K562 (cell line): ENCODE data around the gene AGPAT3. TPM values are rescaled to one million over a fixed set of nuclear protein-coding genes. Genes with fewer than 3 reads are reported as not detected.

Experiments used
- REST ChIP-seq, 2 experiments: fragments of 450-650 bp; formaldehyde crosslinking in 1 of 2; IDR thresholded peaks; 2 replicates each; pipeline versions ENCODE4 v1.4.0 to v1.6.1; 2014 to 2020; ENCODE audit warnings: mild to moderate bottlenecking in 2 of 2, borderline replicate concordance in 1 of 2, low read depth in 1 of 2
- TAF9B ChIP-seq: fragments of 450-650 bp; IDR thresholded peaks from 2 replicates; pipeline ENCODE4 v1.6.1; 2018; ENCODE audit warnings: mild to moderate bottlenecking; ENCODE audit not compliant: partially characterized antibody
- ZNF316 ChIP-seq: fragments of 450-650 bp; IDR thresholded peaks from 2 replicates; pipeline ENCODE4 v1.6.1; 2016
- polyA plus RNA-seq, 8 experiments: library from polyadenylated mRNA; depleted of rRNA in 4 of 8; stranded (reverse) in 5 of 8; unstranded in 3 of 8; fragments of >200 nt; fragmentation: Nextera tagmentation in 2 of 8; fragmentation: Illumina TruSeq in 1 of 8; extraction: Ambion mirVana in 2 of 8; extraction: Trizol in 1 of 8; gene quantifications; 2 replicates each; pipeline versions ENCODE4 v1.2.1 to v1.2.3, GENCODE V29; 2011 to 2014; ENCODE audit warnings: inconsistent platforms in 1 of 8, missing spikeins in 1 of 8
- total RNA-seq, 7 experiments: library from RNA; depleted of rRNA in 6 of 7; stranded (reverse); fragments of >200 nt in 6 of 7; fragmentation: Illumina TruSeq in 2 of 7; extraction: Trizol in 2 of 7; gene quantifications; 2 replicates each; pipeline versions ENCODE4 v1.2.1 to v1.2.3, GENCODE V29; 2011 to 2021; ENCODE audit warnings: low replicate concordance in 1 of 7
- TF ChIP-seq, protein P1 (sequence below): IDR thresholded peaks from 2 replicates; pipeline ENCODE4 v1.6.1; 2011; ENCODE audit not compliant: insufficient read length; ENCODE audit errors: extremely low read depth

AGPAT3 gene
- total and polyA plus RNA-seq, 9 of the 15 experiments (the other 6 are each of a cell fraction or from before 2014, with no cell fraction given), result 1.5 to 88.4 (median 35.7) TPM

DNA sequence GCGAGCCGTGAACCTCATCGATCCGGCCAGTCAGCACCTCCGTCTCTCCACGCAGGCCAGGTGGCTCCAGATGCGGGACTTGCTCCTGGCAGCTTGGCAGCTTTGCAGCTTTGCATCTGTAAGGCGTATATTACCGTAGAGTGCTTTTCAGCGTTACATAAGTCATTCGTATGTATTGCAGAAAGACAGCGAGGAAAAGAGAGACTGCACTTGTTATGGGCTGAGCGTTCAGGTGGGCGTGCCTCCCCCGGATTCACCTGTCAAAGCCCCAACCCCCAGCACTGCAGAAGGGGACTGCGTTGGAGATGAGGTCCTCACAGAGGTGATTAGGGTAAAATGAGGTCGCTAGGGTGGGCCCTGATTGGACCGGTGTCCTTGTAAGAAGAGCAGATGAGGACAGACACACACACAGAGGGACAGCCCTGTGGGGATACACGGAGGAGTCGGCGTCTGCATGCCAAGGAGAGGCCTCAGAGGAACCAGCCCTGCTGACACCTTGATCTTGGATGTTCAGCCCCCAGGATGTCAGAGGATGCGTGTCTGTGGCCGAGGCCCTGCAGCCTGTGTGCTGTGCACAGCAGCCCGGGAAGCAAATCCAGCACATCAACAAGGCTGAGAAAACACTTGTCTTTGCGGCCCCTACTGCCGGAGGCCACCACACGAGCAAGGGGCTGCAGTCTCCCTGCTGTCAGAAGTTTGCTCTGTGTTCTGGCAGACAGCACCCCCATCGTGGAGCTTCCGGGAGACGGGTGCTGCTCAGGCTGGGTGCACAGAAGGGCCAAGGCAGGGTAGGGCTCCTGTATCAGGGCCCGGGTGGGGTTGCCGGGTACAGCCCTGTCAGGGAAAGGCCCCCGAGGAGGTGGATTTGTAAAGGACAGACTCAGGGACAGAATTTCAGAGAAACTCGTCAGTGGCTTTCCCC, 10.9 kb upstream of the AGPAT3 start (continued):
- no peak for TF ChIP-seq REST (IDR thresholded peaks at IDR 0.05; ENCODE audit: borderline replicate concordance)
- TF ChIP-seq REST (CRISPR knock-in tag; IDR thresholded peaks at IDR 0.05; ENCODE audit: low read depth), result no peak
- TF ChIP-seq, protein P1, sequence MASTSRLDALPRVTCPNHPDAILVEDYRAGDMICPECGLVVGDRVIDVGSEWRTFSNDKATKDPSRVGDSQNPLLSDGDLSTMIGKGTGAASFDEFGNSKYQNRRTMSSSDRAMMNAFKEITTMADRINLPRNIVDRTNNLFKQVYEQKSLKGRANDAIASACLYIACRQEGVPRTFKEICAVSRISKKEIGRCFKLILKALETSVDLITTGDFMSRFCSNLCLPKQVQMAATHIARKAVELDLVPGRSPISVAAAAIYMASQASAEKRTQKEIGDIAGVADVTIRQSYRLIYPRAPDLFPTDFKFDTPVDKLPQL, result no peak
- TF ChIP-seq TAF9B, result no peak
- no peak for TF ChIP-seq ZNF316
